Fibroblast of lung (primary cell): ENCODE data around the gene NCR3LG1. TPM values are rescaled to one million over a fixed set of nuclear protein-coding genes. Genes with fewer than 3 reads are reported as not detected.

Source experiments
- DNase-seq, 2 donors: peaks; one replicate each; pipeline versions ENCODE4 v3.0.0 to v3.0.0-alpha.2; 2010; ENCODE audit warnings: low read depth in 2 of 2
- H2AFZ ChIP-seq: 2 replicates; pipeline ENCODE4 v1.5.1; 2012; ENCODE audit warnings: low read length, control low read depth, inconsistent platforms
- H3K27ac ChIP-seq: 2 replicates; pipeline ENCODE4 v1.5.1; 2011; ENCODE audit warnings: low read length, control low read depth; ENCODE audit not compliant: insufficient read depth
- H3K27me3 ChIP-seq: 2 replicates; pipeline ENCODE4 v1.5.1; 2011; ENCODE audit warnings: mild to moderate bottlenecking, low read length; ENCODE audit not compliant: control insufficient read depth, insufficient read depth
- H3K36me3 ChIP-seq: 2 replicates; pipeline ENCODE4 v1.5.1; 2011; ENCODE audit warnings: low read length; ENCODE audit not compliant: control insufficient read depth, insufficient read depth
- H3K4me1 ChIP-seq: 2 replicates; pipeline ENCODE4 v1.5.1; 2011; ENCODE audit warnings: low read length; ENCODE audit not compliant: control insufficient read depth, insufficient read depth; ENCODE audit errors: extremely low read depth
- H3K4me2 ChIP-seq: 2 replicates; pipeline ENCODE4 v1.5.1; 2011; ENCODE audit warnings: low read length, control low read depth; ENCODE audit not compliant: insufficient read depth; ENCODE audit errors: extremely low read depth
- H3K4me3 ChIP-seq, 4 experiments: fragments of 200-600 bp in 1 of 4; sonication (generic) in 1 of 4; replicated peaks in 1 of 4; 2 replicates each; pipeline ENCODE4 v1.5.1; 2011 to 2016; ENCODE audit warnings: low read length in 4 of 4, low read depth in 3 of 4, mild to moderate bottlenecking in 3 of 4, control low read depth in 2 of 4, inconsistent platforms in 1 of 4, mixed read lengths in 1 of 4; ENCODE audit not compliant: insufficient read depth in 1 of 4; ENCODE audit errors: control extremely low read depth in 1 of 4
- H3K79me2 ChIP-seq: 2 replicates; pipeline ENCODE4 v1.5.1; 2012; ENCODE audit warnings: mild to moderate bottlenecking, low read length, inconsistent platforms; ENCODE audit not compliant: control insufficient read depth, insufficient read depth
- H3K9ac ChIP-seq: 2 replicates; pipeline ENCODE4 v1.5.1; 2011; ENCODE audit warnings: mild to moderate bottlenecking, low read length, control low read depth; ENCODE audit not compliant: insufficient read depth
- H3K9me3 ChIP-seq: 2 replicates; pipeline ENCODE4 v1.5.1; 2012; ENCODE audit warnings: low read depth, low read length; ENCODE audit not compliant: control insufficient read depth, insufficient read depth
- H4K20me1 ChIP-seq: 2 replicates; pipeline ENCODE4 v1.5.1; 2011; ENCODE audit warnings: low read length; ENCODE audit not compliant: control insufficient read depth, insufficient read depth; ENCODE audit errors: extremely low read depth
- EZH2 ChIP-seq: IDR thresholded peaks from 2 replicates; pipeline ENCODE4 v1.5.1; 2012; ENCODE audit warnings: low read length, control low read depth, mild to moderate bottlenecking; ENCODE audit errors: missing control alignments
- polyA plus RNA-seq, 2 donors: library from polyadenylated mRNA; depleted of rRNA in 1 of 2; stranded (reverse) in 1 of 2; unstranded in 1 of 2; fragments of >200 nt; gene quantifications; 2 replicates each; pipeline ENCODE4 v1.2.1, GENCODE V29; 2011 to 2012; ENCODE audit warnings: missing spikeins in 1 of 2
- total RNA-seq: library from RNA; depleted of rRNA; stranded (reverse); fragments of >200 nt; gene quantifications from 2 replicates; pipeline ENCODE4 v1.2.1, GENCODE V29; 2014
- TF ChIP-seq, protein P1 (sequence below), 2 donors: IDR thresholded peaks in 1 of 2; conservative IDR thresholded peaks in 1 of 2; 1 replicate in 1 of 2; 2 replicates in 1 of 2; pipeline ENCODE4 v1.5.1; 2011 to 2012; ENCODE audit warnings: low read length in 2 of 2, control low read depth in 1 of 2, inconsistent platforms in 1 of 2, low read depth in 1 of 2, mild to moderate bottlenecking in 1 of 2

NCR3LG1 gene
- total and polyA plus RNA-seq, 2 donors (not counting 1 experiment from before 2014, with no cell fraction given): 4.5 to 6.0 TPM

DNA sequence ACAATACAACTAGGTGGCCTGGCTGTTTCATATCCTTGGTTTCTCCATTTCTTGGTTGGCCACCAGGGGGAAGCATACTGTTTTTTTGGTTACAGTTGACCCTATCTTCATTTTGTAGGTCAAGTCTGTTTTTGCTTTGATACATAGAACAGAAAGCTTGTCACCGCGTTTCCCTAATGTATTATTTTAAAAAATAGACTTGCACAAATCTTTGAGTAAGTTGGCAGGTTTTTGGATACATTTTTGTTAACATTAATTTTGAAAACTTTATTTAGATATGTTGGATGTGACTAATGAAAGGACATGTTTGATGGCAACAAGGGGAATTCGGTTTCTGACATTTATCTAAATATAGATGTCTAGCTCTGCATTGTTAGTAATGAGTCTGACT lies 3.0 kb downstream of the NCR3LG1 start:
- DNase-seq: peak; percentile 55 to 84
- H2AFZ ChIP-seq: no peak overlapping the region
- peak overlapping the region; percentile 3 for H3K4me2 ChIP-seq
- H3K9ac ChIP-seq: no peak overlapping the region
- no peaks in the 10 kb centered on the region for H3K9me3 ChIP-seq
- TF ChIP-seq, protein P1, sequence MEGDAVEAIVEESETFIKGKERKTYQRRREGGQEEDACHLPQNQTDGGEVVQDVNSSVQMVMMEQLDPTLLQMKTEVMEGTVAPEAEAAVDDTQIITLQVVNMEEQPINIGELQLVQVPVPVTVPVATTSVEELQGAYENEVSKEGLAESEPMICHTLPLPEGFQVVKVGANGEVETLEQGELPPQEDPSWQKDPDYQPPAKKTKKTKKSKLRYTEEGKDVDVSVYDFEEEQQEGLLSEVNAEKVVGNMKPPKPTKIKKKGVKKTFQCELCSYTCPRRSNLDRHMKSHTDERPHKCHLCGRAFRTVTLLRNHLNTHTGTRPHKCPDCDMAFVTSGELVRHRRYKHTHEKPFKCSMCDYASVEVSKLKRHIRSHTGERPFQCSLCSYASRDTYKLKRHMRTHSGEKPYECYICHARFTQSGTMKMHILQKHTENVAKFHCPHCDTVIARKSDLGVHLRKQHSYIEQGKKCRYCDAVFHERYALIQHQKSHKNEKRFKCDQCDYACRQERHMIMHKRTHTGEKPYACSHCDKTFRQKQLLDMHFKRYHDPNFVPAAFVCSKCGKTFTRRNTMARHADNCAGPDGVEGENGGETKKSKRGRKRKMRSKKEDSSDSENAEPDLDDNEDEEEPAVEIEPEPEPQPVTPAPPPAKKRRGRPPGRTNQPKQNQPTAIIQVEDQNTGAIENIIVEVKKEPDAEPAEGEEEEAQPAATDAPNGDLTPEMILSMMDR (conservative IDR thresholded peaks at IDR 0.05 in 1 of 2, IDR thresholded peaks at IDR 0.05 in 1 of 2; ENCODE audit: low read depth in 1 of 2, low read length in 2 of 2): peak; percentile 59 to 74
- no peak for TF ChIP-seq EZH2
- H3K27me3 ChIP-seq: no peaks in the 10 kb centered on the region
- H3K4me3 ChIP-seq: peak overlapping the region in 3 of 4 experiments; percentile 59 to 80 (median 69)
- no peaks in the 10 kb centered on the region for H3K79me2 ChIP-seq
- H4K20me1 ChIP-seq: no peaks in the 10 kb centered on the region
- no peaks in the 10 kb centered on the region for H3K36me3 ChIP-seq
- no peak overlapping the region for H3K27ac ChIP-seq
- no peaks in the 10 kb centered on the region for H3K4me1 ChIP-seq

DNA sequence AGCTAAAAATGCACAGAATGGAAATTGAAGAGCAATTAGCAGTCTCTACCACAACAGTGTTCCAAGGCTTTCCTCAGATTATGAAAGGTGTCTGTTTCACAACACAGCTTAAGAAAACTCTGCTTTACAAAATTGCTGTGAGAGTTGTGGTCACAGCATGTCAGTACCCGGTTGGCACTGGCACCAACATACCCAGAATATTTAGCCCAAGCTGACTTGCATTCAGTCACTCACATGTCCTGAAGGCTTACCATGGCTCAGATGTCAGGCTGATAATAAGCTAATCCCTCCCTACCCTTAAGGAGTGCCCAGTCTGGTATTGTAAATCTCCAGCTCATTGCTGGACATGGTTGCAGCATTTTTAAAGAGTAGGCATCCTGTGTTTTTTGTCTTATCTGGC lies 14.9 kb downstream of the NCR3LG1 start:
- Histone ChIP-seq H3K4me3 (no peak overlapping the region), H3K9ac (no peak overlapping the region), H2AFZ (no peak overlapping the region), H3K79me2 (no peaks in the 10 kb centered on the region), H3K27me3 (no peaks in the 10 kb centered on the region), H4K20me1 (no peaks in the 10 kb centered on the region), H3K27ac (no peak overlapping the region), H3K36me3 (no peaks in the 10 kb centered on the region), H3K4me2 (no peak overlapping the region), H3K9me3 (peaks cover 5% of the 10 kb centered on the region), H3K4me1 (no peaks in the 10 kb centered on the region)
- no peak for TF ChIP-seq EZH2
- TF ChIP-seq, protein P1 (conservative IDR thresholded peaks at IDR 0.05 in 1 of 2, IDR thresholded peaks at IDR 0.05 in 1 of 2; ENCODE audit: low read depth in 1 of 2, low read length in 2 of 2): no peak
- DNase-seq: no peak

DNA sequence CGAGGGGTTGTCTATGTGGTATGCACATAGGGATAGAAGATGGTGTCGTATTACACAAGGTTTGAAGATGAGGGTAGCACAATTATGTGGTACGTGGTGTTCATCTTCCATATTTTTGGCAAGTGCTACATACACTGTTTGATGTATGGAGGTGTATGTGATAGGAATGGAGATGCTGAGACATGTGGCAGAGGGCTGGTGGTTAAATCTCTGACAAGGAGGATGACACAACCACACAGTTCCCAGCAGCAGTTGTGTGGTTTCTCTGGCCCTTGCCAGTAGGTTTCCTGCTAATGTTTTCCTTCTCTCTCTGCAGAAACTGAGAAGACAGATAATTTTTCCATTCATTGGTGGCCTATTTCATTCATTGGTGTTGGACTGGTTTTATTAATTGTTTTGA lies 17.0 kb downstream of the NCR3LG1 start:
- Histone ChIP-seq H3K27ac (no peak overlapping the region), H3K4me3 (no peak overlapping the region), H3K36me3 (no peaks in the 10 kb centered on the region), H3K9ac (no peak overlapping the region), H2AFZ (no peak overlapping the region), H3K4me1 (no peaks in the 10 kb centered on the region), H3K9me3 (peaks cover 9% of the 10 kb centered on the region), H3K79me2 (no peaks in the 10 kb centered on the region), H3K27me3 (no peaks in the 10 kb centered on the region), H3K4me2 (no peak overlapping the region), H4K20me1 (no peaks in the 10 kb centered on the region)
- TF ChIP-seq EZH2: no peak
- TF ChIP-seq, protein P1 (conservative IDR thresholded peaks at IDR 0.05 in 1 of 2, IDR thresholded peaks at IDR 0.05 in 1 of 2; ENCODE audit: low read depth in 1 of 2, low read length in 2 of 2): no peak
- no peak for DNase-seq
